ENCODE results near the gene VGLL4. TPM values are rescaled to one million over a fixed set of nuclear protein-coding genes. Genes with fewer than 3 reads are reported as not detected.

Gene VGLL4
- total RNA-seq, 1 donor from 2014 or later, result 29.3 TPM

DNA sequence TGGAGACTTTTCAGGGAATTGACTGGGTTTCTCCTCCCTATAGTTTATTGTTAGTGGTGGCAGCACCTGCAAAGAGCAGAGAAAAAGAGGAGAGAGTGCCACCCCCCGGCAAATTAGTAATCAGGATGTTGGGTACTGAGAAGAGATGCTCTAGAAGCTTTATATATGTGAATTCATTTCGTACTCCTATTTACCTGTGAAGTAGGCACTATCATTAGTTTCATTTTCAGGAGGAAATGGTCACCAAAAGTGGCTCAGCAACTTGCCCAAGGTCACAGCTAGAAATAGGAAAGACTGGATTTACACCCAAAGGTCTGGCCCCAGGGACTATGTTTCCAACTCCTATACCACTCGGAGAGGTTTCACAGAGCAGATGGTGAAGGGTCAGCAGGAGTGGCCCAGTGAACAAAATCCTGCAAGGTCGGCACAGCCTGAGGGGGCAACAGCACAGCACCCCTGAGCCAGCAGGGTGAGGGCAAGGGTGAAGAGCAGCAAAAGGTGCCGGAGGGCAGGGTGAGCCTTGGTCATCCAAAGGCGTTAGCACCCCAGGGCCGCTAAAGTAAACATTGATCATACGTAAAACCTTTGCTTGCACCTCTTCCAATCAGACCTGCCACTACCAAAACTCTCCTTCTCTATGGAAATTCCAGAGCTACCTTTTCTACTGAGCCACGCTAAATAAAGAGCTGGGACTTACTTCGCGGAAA is 23.6 kb downstream of the VGLL4 start:
- no peak overlapping the region for H3K4me3 ChIP-seq
- H3K9me3 ChIP-seq (replicated peaks), result no peaks in the 10 kb centered on the region
- no peaks in the 10 kb centered on the region for H3K27me3 ChIP-seq (ENCODE audit: low read depth)
- H3K4me1 ChIP-seq, result peaks cover 93% of the 10 kb centered on the region
- no peaks in the 10 kb centered on the region for H3K36me3 ChIP-seq
- no peak overlapping the region for H3K27ac ChIP-seq (replicated peaks)
- intact Hi-C loops (cut with micrococcal nuclease), result no loop called here
- no peak for DNase-seq
- TF ChIP-seq, protein P1, sequence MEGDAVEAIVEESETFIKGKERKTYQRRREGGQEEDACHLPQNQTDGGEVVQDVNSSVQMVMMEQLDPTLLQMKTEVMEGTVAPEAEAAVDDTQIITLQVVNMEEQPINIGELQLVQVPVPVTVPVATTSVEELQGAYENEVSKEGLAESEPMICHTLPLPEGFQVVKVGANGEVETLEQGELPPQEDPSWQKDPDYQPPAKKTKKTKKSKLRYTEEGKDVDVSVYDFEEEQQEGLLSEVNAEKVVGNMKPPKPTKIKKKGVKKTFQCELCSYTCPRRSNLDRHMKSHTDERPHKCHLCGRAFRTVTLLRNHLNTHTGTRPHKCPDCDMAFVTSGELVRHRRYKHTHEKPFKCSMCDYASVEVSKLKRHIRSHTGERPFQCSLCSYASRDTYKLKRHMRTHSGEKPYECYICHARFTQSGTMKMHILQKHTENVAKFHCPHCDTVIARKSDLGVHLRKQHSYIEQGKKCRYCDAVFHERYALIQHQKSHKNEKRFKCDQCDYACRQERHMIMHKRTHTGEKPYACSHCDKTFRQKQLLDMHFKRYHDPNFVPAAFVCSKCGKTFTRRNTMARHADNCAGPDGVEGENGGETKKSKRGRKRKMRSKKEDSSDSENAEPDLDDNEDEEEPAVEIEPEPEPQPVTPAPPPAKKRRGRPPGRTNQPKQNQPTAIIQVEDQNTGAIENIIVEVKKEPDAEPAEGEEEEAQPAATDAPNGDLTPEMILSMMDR (IDR thresholded peaks at IDR 0.05; ENCODE audit: borderline replicate concordance), result no peak

DNA sequence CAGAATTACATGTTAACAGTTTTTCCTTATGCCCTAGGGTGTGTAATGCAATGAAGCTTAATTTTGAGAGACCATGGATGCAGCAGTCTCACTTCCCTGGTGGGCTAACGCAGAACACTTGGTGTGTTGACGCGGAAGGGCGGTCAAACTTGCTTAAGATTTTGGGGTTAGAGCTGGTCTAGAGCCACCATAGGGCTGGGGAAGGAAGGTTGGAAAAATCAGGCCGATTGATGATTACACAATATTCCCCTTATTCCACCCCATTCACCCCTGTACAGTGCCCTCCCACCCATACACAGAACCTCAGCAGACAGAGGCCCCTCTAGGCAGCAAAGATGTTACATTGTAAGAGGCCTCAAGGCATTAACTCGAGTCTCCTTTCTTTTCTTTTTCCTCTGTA is 24.3 kb downstream of the VGLL4 start:
- intact Hi-C loops (cut with micrococcal nuclease), result no loop called here
- no peak overlapping the region for H3K27ac ChIP-seq (replicated peaks)
- TF ChIP-seq, protein P1 (IDR thresholded peaks at IDR 0.05; ENCODE audit: borderline replicate concordance), result no peak
- H3K4me3 ChIP-seq, result no peak overlapping the region
- H3K9me3 ChIP-seq (replicated peaks), result no peaks in the 10 kb centered on the region
- DNase-seq, result no peak
- H3K4me1 ChIP-seq, result peaks cover 93% of the 10 kb centered on the region
- H3K27me3 ChIP-seq (ENCODE audit: low read depth), result no peaks in the 10 kb centered on the region
- H3K36me3 ChIP-seq, result no peaks in the 10 kb centered on the region

DNA sequence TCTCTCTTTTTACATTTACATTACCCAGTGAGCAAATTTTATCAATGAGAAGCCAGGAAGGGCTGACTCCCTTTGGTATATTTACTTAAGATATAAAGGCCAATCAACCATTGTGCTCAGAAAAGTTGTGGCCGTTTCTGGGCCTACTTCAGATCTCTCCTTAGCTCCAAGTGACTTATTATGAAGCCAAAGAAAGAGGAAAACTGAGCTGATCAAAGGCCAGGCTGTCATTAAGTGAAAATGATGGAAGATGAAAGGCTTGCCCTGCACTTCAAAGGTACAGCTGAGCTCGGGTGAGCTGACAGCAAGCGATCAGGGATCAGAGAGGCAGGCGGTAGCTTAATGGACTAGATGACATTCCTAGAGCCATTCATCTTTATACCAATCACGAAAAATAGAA is 24.8 kb downstream of the VGLL4 start:
- no peak overlapping the region for H3K27ac ChIP-seq (replicated peaks)
- intact Hi-C loops (cut with micrococcal nuclease), result no loop called here
- no peaks in the 10 kb centered on the region for H3K27me3 ChIP-seq (ENCODE audit: low read depth)
- TF ChIP-seq, protein P1 (IDR thresholded peaks at IDR 0.05; ENCODE audit: borderline replicate concordance), result no peak
- no peak for DNase-seq
- H3K36me3 ChIP-seq, result no peaks in the 10 kb centered on the region
- peaks cover 93% of the 10 kb centered on the region for H3K4me1 ChIP-seq
- no peak overlapping the region for H3K4me3 ChIP-seq
- no peaks in the 10 kb centered on the region for H3K9me3 ChIP-seq (replicated peaks)

DNA sequence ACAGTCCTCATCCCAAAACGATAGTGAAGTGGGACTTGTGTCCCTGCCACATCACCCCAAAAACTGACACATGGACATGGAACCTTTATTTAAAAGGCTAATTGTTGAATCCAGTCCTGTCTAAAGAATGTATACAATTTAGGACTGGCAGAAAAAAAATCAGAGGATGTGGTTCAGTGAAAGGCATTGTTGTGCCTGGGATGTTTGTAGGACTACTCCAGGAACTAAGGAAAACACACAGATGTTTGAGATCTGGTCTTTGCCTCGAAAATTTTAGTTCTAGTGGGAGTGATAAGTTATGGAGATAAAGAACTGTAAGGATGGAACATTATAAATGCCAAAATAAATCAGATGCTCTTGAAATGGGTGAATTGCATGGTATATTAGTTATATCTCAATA is 27.2 kb downstream of the VGLL4 start:
- TF ChIP-seq, protein P1 (IDR thresholded peaks at IDR 0.05; ENCODE audit: borderline replicate concordance), result no peak
- Histone ChIP-seq H3K4me1 (peaks cover 95% of the 10 kb centered on the region), H3K36me3 (no peaks in the 10 kb centered on the region), H3K9me3 (replicated peaks) (no peaks in the 10 kb centered on the region), H3K27me3 (ENCODE audit: low read depth) (no peaks in the 10 kb centered on the region), H3K27ac (replicated peaks) (no peak overlapping the region), H3K4me3 (no peak overlapping the region)
- DNase-seq, result no peak
- intact Hi-C loops (cut with micrococcal nuclease), result no loop called here

DNA sequence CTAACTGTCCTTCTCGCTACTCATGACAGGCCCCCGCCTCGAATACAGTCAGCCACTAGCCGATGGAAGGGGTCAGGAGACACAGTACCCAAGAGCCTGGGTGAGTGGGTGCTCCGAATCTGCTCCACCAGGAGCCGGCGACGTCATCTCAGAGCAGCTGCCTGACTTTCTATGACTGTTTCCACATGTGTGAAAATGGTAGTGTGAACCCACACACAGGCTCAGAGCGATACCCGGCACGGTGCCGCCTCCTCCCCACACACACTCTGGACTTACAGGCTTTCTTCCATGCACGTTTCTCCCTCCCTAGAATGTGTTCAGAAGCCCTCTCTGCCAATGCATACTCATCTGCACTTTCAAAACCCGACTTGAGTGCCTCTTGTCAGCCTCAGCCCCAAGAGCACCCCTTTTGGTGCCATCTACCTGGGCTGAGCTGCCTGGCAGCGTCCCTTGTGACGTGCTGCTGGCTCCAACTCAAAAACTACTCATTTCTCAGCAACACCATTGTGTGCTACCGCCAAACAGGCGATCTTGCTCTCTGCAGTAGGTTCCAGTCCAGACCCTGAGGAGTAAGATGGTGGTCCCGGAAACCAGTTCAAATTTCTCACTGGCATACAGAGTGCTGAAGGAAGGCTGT is 29.7 kb downstream of the VGLL4 start:
- H3K27ac ChIP-seq (replicated peaks), result no peak overlapping the region
- H3K4me3 ChIP-seq, result no peak overlapping the region
- no peaks in the 10 kb centered on the region for H3K36me3 ChIP-seq
- peaks cover 95% of the 10 kb centered on the region for H3K4me1 ChIP-seq
- DNase-seq, result no peak
- H3K27me3 ChIP-seq (ENCODE audit: low read depth), result no peaks in the 10 kb centered on the region
- intact Hi-C loops (cut with micrococcal nuclease), result no loop called here
- TF ChIP-seq, protein P1 (IDR thresholded peaks at IDR 0.05; ENCODE audit: borderline replicate concordance), result no peak
- H3K9me3 ChIP-seq (replicated peaks), result no peaks in the 10 kb centered on the region

Data from left ventricle myocardium inferior (tissue), 1 donor.